ENCODE measurements around the gene ZFX. TPM values are rescaled to one million over a fixed set of nuclear protein-coding genes. Genes with fewer than 3 reads are reported as not detected.

The ZFX gene
- total RNA-seq, 1 donor from 2014 or later: 67.0 TPM

DNA sequence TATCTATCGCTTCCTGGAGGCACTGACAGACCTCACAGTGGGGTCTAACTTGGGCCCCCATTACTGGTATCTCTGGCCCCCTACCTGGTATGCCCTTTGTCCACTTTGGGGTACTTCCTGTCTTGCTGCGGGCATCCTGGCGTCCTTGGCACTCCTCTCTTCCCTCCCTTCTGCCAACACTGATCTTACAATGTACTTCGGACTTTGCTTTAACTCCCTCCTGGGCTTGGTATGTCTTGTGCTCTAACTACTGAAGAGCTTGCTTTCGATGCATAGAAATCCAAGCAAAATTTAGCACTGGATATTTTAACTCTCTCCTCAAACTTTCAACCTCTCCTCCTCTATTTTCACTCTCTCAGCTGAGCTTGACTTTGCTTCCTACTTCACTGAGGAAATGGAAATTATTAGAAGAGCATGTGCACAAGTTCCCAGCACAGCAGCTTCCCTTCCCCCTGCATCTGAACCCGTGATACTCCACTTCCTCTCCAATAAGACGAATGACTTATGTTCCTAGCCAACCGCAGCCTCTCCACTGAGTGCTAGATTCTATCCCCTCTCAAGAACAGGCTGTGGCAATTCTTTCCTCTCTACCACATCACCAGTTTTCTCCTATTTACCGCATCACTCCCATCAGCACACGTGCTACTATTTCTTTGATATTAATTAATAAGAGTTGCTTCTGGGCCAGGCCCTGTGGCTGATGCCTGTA is 111.5 kb downstream of the ZFX start:
- POLR2A ChIA-PET: no interaction called here
- Mint-ChIP-seq H3K4me3 (no peak overlapping the region), H3K27me3 (no peaks in the 10 kb centered on the region), H3K36me3 (ENCODE audit: low read depth) (no peaks in the 10 kb centered on the region), H3K4me1 (peaks cover 8% of the 10 kb centered on the region), H3K9me3 (no peaks in the 10 kb centered on the region), H3K27ac (no peak overlapping the region)
- CTCF ChIA-PET: no interaction called here
- TF ChIP-seq, protein P1, sequence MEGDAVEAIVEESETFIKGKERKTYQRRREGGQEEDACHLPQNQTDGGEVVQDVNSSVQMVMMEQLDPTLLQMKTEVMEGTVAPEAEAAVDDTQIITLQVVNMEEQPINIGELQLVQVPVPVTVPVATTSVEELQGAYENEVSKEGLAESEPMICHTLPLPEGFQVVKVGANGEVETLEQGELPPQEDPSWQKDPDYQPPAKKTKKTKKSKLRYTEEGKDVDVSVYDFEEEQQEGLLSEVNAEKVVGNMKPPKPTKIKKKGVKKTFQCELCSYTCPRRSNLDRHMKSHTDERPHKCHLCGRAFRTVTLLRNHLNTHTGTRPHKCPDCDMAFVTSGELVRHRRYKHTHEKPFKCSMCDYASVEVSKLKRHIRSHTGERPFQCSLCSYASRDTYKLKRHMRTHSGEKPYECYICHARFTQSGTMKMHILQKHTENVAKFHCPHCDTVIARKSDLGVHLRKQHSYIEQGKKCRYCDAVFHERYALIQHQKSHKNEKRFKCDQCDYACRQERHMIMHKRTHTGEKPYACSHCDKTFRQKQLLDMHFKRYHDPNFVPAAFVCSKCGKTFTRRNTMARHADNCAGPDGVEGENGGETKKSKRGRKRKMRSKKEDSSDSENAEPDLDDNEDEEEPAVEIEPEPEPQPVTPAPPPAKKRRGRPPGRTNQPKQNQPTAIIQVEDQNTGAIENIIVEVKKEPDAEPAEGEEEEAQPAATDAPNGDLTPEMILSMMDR (IDR thresholded peaks at IDR 0.05): no peak
- intact Hi-C loops (cut with micrococcal nuclease): no loop called here
- ATAC-seq (ENCODE audit: low read depth): peak; percentile 34
- DNase-seq: no peak

DNA sequence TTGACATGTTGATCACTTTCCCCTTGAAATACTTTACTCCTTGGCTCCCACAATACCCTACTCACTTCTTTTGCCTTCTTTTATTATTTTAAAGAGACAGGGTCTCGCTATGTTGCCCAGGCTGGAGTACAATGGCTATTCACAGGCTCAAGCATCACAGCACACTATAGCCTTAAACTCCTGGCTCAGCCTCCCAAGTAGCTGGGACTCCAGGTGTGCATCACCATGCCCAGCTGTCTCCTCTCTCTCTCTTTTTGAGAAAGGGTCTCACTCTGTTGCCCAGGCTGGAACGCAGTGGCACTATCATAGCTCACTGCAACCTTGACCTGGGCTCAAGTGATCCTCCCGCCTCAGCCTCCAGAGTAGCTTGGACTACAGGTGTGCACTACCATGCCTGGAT is 112.8 kb downstream of the ZFX start:
- H3K36me3 Mint-ChIP-seq (ENCODE audit: low read depth): no peaks in the 10 kb centered on the region
- no peaks in the 10 kb centered on the region for H3K9me3 Mint-ChIP-seq
- no peaks in the 10 kb centered on the region for H3K27me3 Mint-ChIP-seq
- H3K27ac Mint-ChIP-seq: no peak overlapping the region
- H3K4me3 Mint-ChIP-seq: no peak overlapping the region
- peaks cover 8% of the 10 kb centered on the region for H3K4me1 Mint-ChIP-seq
- POLR2A ChIA-PET: no interaction called here
- no peak for DNase-seq
- CTCF ChIA-PET: no interaction called here
- intact Hi-C loops (cut with micrococcal nuclease): no loop called here
- TF ChIP-seq, protein P1 (IDR thresholded peaks at IDR 0.05): no peak
- ATAC-seq (ENCODE audit: low read depth): no peak

DNA sequence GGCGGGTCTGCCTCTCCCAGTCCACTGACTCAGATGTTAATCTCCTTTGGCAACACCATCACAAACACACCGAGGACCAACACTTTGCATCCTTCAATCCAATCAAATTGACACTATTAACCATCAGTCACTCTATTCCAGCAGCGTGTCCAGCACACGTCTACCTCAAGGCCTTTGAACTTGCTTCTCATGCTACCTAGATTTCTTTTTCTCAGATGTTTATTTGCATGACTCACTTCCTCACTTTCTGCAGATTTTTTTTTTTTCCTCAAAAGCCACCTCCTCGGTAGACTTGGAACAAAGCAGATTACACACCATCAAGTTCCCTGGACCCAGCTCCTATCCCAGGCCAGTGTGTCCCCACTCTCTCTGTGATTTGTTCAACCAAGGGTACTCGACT is 114.9 kb downstream of the ZFX start:
- ATAC-seq (ENCODE audit: low read depth) (no peak), DNase-seq (no peak)
- H3K27me3 Mint-ChIP-seq: no peaks in the 10 kb centered on the region
- H3K4me1 Mint-ChIP-seq: peaks cover 8% of the 10 kb centered on the region
- H3K9me3 Mint-ChIP-seq: no peaks in the 10 kb centered on the region
- no peaks in the 10 kb centered on the region for H3K36me3 Mint-ChIP-seq (ENCODE audit: low read depth)
- CTCF ChIA-PET: no interaction called here
- H3K4me3 Mint-ChIP-seq: no peak overlapping the region
- intact Hi-C loops (cut with micrococcal nuclease): no loop called here
- TF ChIP-seq, protein P1 (IDR thresholded peaks at IDR 0.05): no peak
- no peak overlapping the region for H3K27ac Mint-ChIP-seq
- POLR2A ChIA-PET: no interaction called here

Other genes starting within 250 kb of the ZFX start
- 14.0 and 16.6 TPM in 2 replicates for gene APOO, start 241.8 kb upstream of the ZFX start, total RNA-seq
- gene CXorf58, start 241.7 kb upstream of the ZFX start, total RNA-seq: not detected in 2 replicates
- gene KLHL15, start 122.5 kb upstream of the ZFX start, total RNA-seq: 7.3 and 8.1 TPM in 2 replicates
- 281 and 314 TPM in 2 replicates for gene EIF2S3, start 94.8 kb upstream of the ZFX start, total RNA-seq
- not detected in 2 replicates for gene SUPT20HL2, start 164.3 kb downstream of the ZFX start, total RNA-seq
- not detected in 2 replicates for gene SUPT20HL1, start 210.9 kb downstream of the ZFX start, total RNA-seq